H1 (cell line): ENCODE results near the gene MOB3B. TPM values are rescaled to one million over a fixed set of nuclear protein-coding genes. Genes with fewer than 3 reads are reported as not detected.

ENCODE experiments used
- CTCF ChIA-PET: fragments of 300-600 bp; sonication (Branson Sonifier 250); formaldehyde crosslinking; loops from one replicate; lab custom pipeline; 2021; ENCODE audit not compliant: partially characterized antibody; lab: Charles Lee
- POLR2A ChIA-PET: fragments of 300-600 bp; sonication (Branson Sonifier 250); formaldehyde crosslinking; loops from one replicate; lab custom pipeline; 2021; ENCODE audit warnings: inconsistent platforms; ENCODE audit not compliant: partially characterized antibody; lab: Charles Lee
- DNase-seq, 2 experiments: peaks; one replicate each; pipeline versions ENCODE4 v3.0.0 to v3.0.0-alpha.2; 2010 to 2022; ENCODE audit warnings: low spot score in 2 of 2, low read depth in 1 of 2, mixed read lengths in 1 of 2
- FAIRE-seq: peaks from 2 replicates; lab custom pipeline; 2011; peaks lifted over from hg19 to GRCh38; lab: Jason Lieb, UNC
- H2AFZ ChIP-seq: 2 replicates; pipeline ENCODE4 v1.8.1; 2012; ENCODE audit warnings: low read length, inconsistent platforms
- H2AK5ac ChIP-seq: 2 replicates; pipeline ENCODE4 v1.6.1; 2013; ENCODE audit warnings: low read depth, low read length
- H2BK120ac ChIP-seq: replicated peaks from 2 replicates; pipeline ENCODE3; 2013; ENCODE audit warnings: low read depth, low read length, inconsistent platforms
- H2BK12ac ChIP-seq: 2 replicates; pipeline ENCODE4 v1.6.1; 2013; ENCODE audit warnings: low read depth, low read length
- H2BK15ac ChIP-seq: 2 replicates; pipeline ENCODE4 v1.6.1; 2013; ENCODE audit warnings: low read length
- H2BK20ac ChIP-seq: 2 replicates; pipeline ENCODE4 v1.6.1; 2013; ENCODE audit warnings: low read length
- H2BK5ac ChIP-seq: 2 replicates; pipeline ENCODE4 v1.6.1; 2013; ENCODE audit warnings: low read depth, low read length
- H3K14ac ChIP-seq: 2 replicates; pipeline ENCODE4 v1.6.1; 2013; ENCODE audit warnings: inconsistent platforms; ENCODE audit not compliant: insufficient read length
- H3K18ac ChIP-seq: 2 replicates; pipeline ENCODE4 v1.6.1; 2013; ENCODE audit warnings: low read length; ENCODE audit errors: extremely low read depth
- H3K23ac ChIP-seq: 2 replicates; pipeline ENCODE4 v1.6.1; 2013; ENCODE audit warnings: inconsistent platforms; ENCODE audit not compliant: insufficient read length
- H3K23me2 ChIP-seq: 2 replicates; pipeline ENCODE4 v1.6.1; 2013; ENCODE audit warnings: low read depth, low read length
- H3K27ac ChIP-seq: 2 replicates; pipeline ENCODE4 v1.6.1; 2011; ENCODE audit warnings: low read depth, low read length, inconsistent platforms
- H3K27me3 ChIP-seq, 4 experiments: replicated peaks in 1 of 4; 1 replicate in 1 of 4; 2 replicates in 3 of 4; pipeline versions ENCODE4 v1.6.1 to v1.8.1; 2011 to 2013; ENCODE audit warnings: low read length in 3 of 4, mild to moderate bottlenecking in 3 of 4, inconsistent platforms in 2 of 4, mixed read lengths in 2 of 4, moderate library complexity in 1 of 4; ENCODE audit not compliant: control insufficient read depth in 3 of 4, insufficient read depth in 3 of 4; ENCODE audit errors: extremely low read depth in 1 of 4
- H3K36me3 ChIP-seq, 4 experiments: 2 replicates each; pipeline versions ENCODE4 v1.6.1 to v1.8.1; 2011 to 2013; ENCODE audit warnings: mild to moderate bottlenecking in 4 of 4, low read length in 3 of 4, moderate library complexity in 2 of 4, control low read depth in 1 of 4, inconsistent platforms in 1 of 4; ENCODE audit not compliant: insufficient read depth in 4 of 4, control insufficient read depth in 2 of 4
- H3K4ac ChIP-seq: replicated peaks from 2 replicates; pipeline ENCODE3; 2013; ENCODE audit warnings: low read length, low read depth, mixed read lengths, inconsistent platforms; ENCODE audit not compliant: insufficient read length
- H3K4me1 ChIP-seq, 4 experiments: replicated peaks in 1 of 4; 1 replicate in 1 of 4; 2 replicates in 3 of 4; pipeline versions ENCODE4 v1.6.1 to v1.8.1; 2011 to 2013; ENCODE audit warnings: low read length in 3 of 4, inconsistent platforms in 2 of 4, mixed read lengths in 1 of 4; ENCODE audit not compliant: insufficient read depth in 4 of 4, control insufficient read depth in 3 of 4
- H3K4me2 ChIP-seq, 2 experiments: 2 replicates each; pipeline versions ENCODE4 v1.6.1 to v1.8.1; 2011 to 2013; ENCODE audit warnings: low read depth in 2 of 2, low read length in 2 of 2, control low read depth in 1 of 2, inconsistent platforms in 1 of 2, mild to moderate bottlenecking in 1 of 2; ENCODE audit not compliant: insufficient read depth in 1 of 2
- H3K4me3 ChIP-seq, 4 experiments: fragments of 200-600, 300-600 bp in 1 of 4; sonication (generic), shearing (Covaris generic), sonication (Bioruptor Twin) in 1 of 4; 2 replicates each; pipeline versions ENCODE4 v1.5.1 to v1.8.1; 2011 to 2016; ENCODE audit warnings: low read length in 4 of 4, low read depth in 3 of 4, control low read depth in 2 of 4, inconsistent platforms in 2 of 4, mild to moderate bottlenecking in 2 of 4, mixed read lengths in 1 of 4, moderate library complexity in 1 of 4; ENCODE audit not compliant: insufficient read depth in 2 of 4; ENCODE audit errors: extremely low read depth in 1 of 4
- H3K56ac ChIP-seq: replicated peaks from 2 replicates; pipeline ENCODE3; 2013; ENCODE audit warnings: low read depth, mild to moderate bottlenecking, mixed read lengths, low read length, inconsistent platforms; ENCODE audit not compliant: insufficient read length
- H3K79me1 ChIP-seq: 2 replicates; pipeline ENCODE4 v1.6.1; 2013; ENCODE audit warnings: low read depth, low read length, control low read depth
- H3K79me2 ChIP-seq, 2 experiments: 2 replicates each; pipeline versions ENCODE4 v1.6.1 to v1.8.1; 2012 to 2013; ENCODE audit warnings: low read length in 2 of 2, mild to moderate bottlenecking in 2 of 2, inconsistent platforms in 1 of 2; ENCODE audit not compliant: insufficient read depth in 2 of 2, control insufficient read depth in 1 of 2
- H3K9ac ChIP-seq, 4 experiments: replicated peaks in 1 of 4; 1 replicate in 1 of 4; 2 replicates in 3 of 4; pipeline versions ENCODE4 v1.6.1 to v1.8.1; 2011 to 2013; ENCODE audit warnings: low read depth in 3 of 4, low read length in 3 of 4, control low read depth in 2 of 4, mild to moderate bottlenecking in 2 of 4, moderate library complexity in 2 of 4, inconsistent platforms in 1 of 4; ENCODE audit errors: extremely low read depth in 1 of 4
- H3K9me3 ChIP-seq, 2 experiments: 2 replicates each; pipeline versions ENCODE4 v1.6.1 to v1.8.1; 2012 to 2013; ENCODE audit warnings: mild to moderate bottlenecking in 2 of 2, moderate library complexity in 2 of 2, control low read depth in 1 of 2, inconsistent platforms in 1 of 2, low read depth in 1 of 2, low read length in 1 of 2, mixed read lengths in 1 of 2; ENCODE audit not compliant: insufficient read depth in 2 of 2
- H4K20me1 ChIP-seq, 2 experiments: replicated peaks in 1 of 2; 2 replicates each; pipeline versions ENCODE3 to v1.8.1; 2011 to 2013; ENCODE audit warnings: inconsistent platforms in 2 of 2, low read length in 2 of 2, mild to moderate bottlenecking in 1 of 2; ENCODE audit not compliant: insufficient read depth in 2 of 2, control insufficient read depth in 1 of 2
- H4K5ac ChIP-seq: 2 replicates; pipeline ENCODE4 v1.6.1; 2013; ENCODE audit warnings: low read length, low read depth, mixed read lengths, inconsistent platforms; ENCODE audit not compliant: insufficient read length
- H4K8ac ChIP-seq: 2 replicates; pipeline ENCODE4 v1.8.0; 2013; ENCODE audit warnings: mild to moderate bottlenecking, moderate library complexity, low read length, inconsistent platforms; ENCODE audit not compliant: insufficient read depth; ENCODE audit errors: extremely low read depth
- H4K91ac ChIP-seq: replicated peaks from 2 replicates; pipeline ENCODE3; 2013; ENCODE audit warnings: low read length, mixed read lengths, inconsistent platforms; ENCODE audit not compliant: insufficient read length
- WGBS, 2 experiments: shearing (Covaris generic) in 1 of 2; methylation state at CpG; one replicate each; pipeline versions ENCODE4 v1.1.6 to v1.1.7; 2013 to 2015; ENCODE audit warnings: low lambda C conversion rate in 2 of 2, mixed read lengths in 2 of 2, inconsistent platforms in 1 of 2, low coverage in 1 of 2, missing lambda C conversion rate in 1 of 2; ENCODE audit not compliant: insufficient replicate concordance in 2 of 2, insufficient coverage in 1 of 2, insufficient read length in 1 of 2; ENCODE audit errors: extremely low coverage in 1 of 2, missing lambda C conversion rate in 1 of 2; 5-methylcytosine and 5-hydroxymethylcytosine counted together
- polyA plus RNA-seq, 7 experiments: library from polyadenylated mRNA; depleted of rRNA in 3 of 7; stranded (reverse) in 5 of 7; unstranded in 2 of 7; fragments of >200 nt in 5 of 7; fragments of 200-250 nt in 2 of 7; gene quantifications; 1 replicate in 5 of 7; 2 replicates in 1 of 7; 4 replicates in 1 of 7; pipeline versions ENCODE4 v1.2.1 to v1.2.3, GENCODE V29; 2011 to 2013; ENCODE audit warnings: missing spikeins in 2 of 7, mixed read lengths in 2 of 7
- total RNA-seq: library from RNA; stranded (reverse); fragmentation: NEBNext Ultra II Directional; extraction: Animal tissue kit (Norgen Biotek cat#: 25700); gene quantifications from 2 replicates; pipeline ENCODE4 v1.2.1, GENCODE V29; 2021

MOB3B gene
- total and polyA plus RNA-seq, 2 of the 8 experiments (the other 6 are each of a cell fraction or from before 2014, with no cell fraction given): 12.7 to 16.1 TPM

DNA sequence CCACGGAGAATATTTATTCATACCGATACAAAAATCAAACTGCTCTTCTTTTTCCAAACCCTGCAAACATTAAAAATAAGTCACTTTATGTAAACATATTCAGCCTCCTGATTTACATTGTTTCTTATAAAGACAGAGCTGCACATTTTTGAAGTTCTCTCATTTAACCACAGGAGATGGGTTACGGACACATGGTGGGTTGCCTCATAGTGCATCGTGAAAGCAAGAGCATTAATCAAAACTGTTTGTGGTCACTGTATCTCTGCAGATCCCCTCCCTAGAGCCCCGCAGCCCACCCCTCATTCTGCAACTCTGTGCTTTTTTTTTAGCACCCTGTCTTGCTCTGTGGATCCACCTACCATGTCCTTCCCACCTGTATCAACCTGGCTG, 189.3 kb downstream of the MOB3B start:
- WGBS, 2 experiments: 96% methylated on average over 5 of the region's 5 CpGs; no CpG with 5 or more reads in 1 of the 2 experiments
- no peak for FAIRE-seq
- H3K4me2 ChIP-seq: no peak overlapping the region

More for the DNA sequence above, 189.3 kb downstream of the MOB3B start:
- Histone ChIP-seq H3K23ac (no peak overlapping the region), H3K79me2 (no peaks in the 10 kb centered on the region), H3K4me1 (peaks cover 2 to 16% (median 12%) of the 10 kb centered on the region in 4 experiments; a peak in 6 of 7 replicates), H3K9ac (no peak overlapping the region), H2AK5ac (no peak overlapping the region), H2BK15ac (no peak overlapping the region), H3K18ac (no peak overlapping the region), H3K23me2 (no peaks in the 10 kb centered on the region), H4K8ac (no peak overlapping the region; the same call in 1 of the 2 replicates), H3K9me3 (peaks cover 0 to 8% of the 10 kb centered on the region in 2 experiments; a peak in 1 of 4 replicates), H4K5ac (no peak overlapping the region), H3K27ac (no peak overlapping the region), H2BK120ac (no peak overlapping the region), H3K56ac (no peak overlapping the region), H3K4me3 (no peak overlapping the region), H3K36me3 (0 out of 8 replicates have a peak, but pooled peaks cover 0 to 3% (median 0%) of the 10 kb centered on the region in 4 experiments), H3K27me3 (no peaks in the 10 kb centered on the region), H3K4ac (no peak overlapping the region), H3K79me1 (no peaks in the 10 kb centered on the region), H4K20me1 (no peaks in the 10 kb centered on the region), H3K14ac (no peak overlapping the region), H4K91ac (no peak overlapping the region), H2BK20ac (no peak overlapping the region), H2BK5ac (no peak overlapping the region), H2AFZ (no peak overlapping the region), H2BK12ac (no peak overlapping the region)
- ChIA-PET CTCF (interaction anchor here (1.0 to 3.0 kb wide), 2 partner anchors 190 to 199 kb away, joined by 3 to 13 read pairs; partner anchors contain the start of gene MOB3B), POLR2A (no interaction called here)
- no peak for DNase-seq
